Measurements from ENCODE around the gene ZBTB46. TPM values are rescaled to one million over a fixed set of nuclear protein-coding genes. Genes with fewer than 3 reads are reported as not detected.
A peak's percentile ranks its signal among the peaks of the same experiment; 100 is the strongest.

The ZBTB46 gene
- total and polyA plus RNA-seq, 10 donors = 3.6 to 76.5 (median 32.1) TPM

DNA sequence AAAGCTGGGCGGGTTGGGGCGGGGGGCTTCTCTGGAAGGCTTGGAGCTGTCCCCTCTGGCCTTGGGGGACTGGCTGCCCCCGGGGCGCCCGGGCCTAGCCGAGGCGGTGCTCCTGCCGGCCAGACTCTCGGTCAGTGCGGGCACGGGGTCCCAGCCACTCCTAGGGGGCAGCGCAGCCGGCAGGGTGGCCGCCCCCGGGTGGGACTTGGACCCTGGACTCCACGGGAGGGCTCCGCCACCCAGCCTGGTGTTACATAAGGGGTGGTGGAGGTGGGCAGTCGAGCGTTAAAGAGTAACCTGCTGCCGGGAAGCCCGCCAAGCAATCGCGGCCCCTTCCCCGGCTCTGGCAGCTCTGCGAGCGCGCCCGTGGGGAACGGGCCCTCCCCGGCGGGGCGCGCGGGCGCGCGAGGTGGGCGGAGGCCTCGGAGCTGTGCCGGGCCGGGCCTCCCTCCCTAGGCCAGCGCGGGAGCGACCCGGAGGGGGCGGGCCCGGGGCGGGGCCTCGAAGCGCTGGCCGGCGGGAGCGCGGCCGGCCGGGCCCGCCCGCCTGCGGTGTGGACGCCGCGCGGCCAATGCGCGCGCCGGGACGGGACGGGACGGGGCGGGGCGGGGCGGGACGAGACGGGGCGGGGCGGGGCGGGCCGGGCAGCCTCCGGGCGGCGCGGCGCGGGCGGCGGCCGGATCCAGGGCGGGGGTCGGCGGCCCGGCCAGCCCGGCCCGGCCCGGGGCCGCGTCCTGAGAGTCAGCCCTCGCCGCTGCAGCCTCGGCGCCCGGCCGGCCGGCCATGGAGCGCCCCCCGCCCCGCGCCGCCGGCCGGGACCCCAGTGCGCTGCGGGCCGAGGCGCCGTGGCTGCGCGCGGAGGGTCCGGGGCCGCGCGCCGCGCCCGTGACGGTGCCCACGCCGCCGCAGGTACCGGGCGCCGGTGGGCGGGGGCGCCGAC, 91.7 kb downstream of the ZBTB46 start, which contains the start of gene SLC2A4RG:
Gene SLC2A4RG, plus strand, starts transcription at position 647 of the 940 bp plus-strand sequence. Its CDS starts 137 bp downstream, at position 784.
- peak within 1 kb of the TSS; percentile 81 to 90 (median 87) for H3K27ac ChIP-seq

GRCh38 chr20:63738687-63739129, 92.4 kb downstream of the ZBTB46 start:
- peak; percentile 92 for DNase-seq
- Histone ChIP-seq H3K27ac (peak overlapping the region; percentile 72 to 87 (median 84)), H3K9me3 (no peaks in the 10 kb centered on the region), H3K27me3 (replicated peaks in 1 of 7) (peaks cover 0 to 19% (median 0%) of the 10 kb centered on the region in 7 donors), H3K4me1 (peaks cover 45 to 84% (median 70%) of the 10 kb centered on the region in 6 donors), H3K4me3 (peak overlapping the region in 7 of 8 donors; percentile 36 to 90 (median 56)), H3K36me3 (peaks cover 0 to 59% (median 45%) of the 10 kb centered on the region in 6 donors)
- 20 to 32% (median 24%) methylated on average over 8 to 26 of the region's 26 CpGs for WGBS, 5 donors
- intact Hi-C loops (cut with DNase I; ENCODE audit: low total_unique reads) = no loop called here
- TF ChIP-seq POLR2AphosphoS5 (IDR thresholded peaks at IDR 0.05) = no peak
- TF ChIP-seq, protein P1, sequence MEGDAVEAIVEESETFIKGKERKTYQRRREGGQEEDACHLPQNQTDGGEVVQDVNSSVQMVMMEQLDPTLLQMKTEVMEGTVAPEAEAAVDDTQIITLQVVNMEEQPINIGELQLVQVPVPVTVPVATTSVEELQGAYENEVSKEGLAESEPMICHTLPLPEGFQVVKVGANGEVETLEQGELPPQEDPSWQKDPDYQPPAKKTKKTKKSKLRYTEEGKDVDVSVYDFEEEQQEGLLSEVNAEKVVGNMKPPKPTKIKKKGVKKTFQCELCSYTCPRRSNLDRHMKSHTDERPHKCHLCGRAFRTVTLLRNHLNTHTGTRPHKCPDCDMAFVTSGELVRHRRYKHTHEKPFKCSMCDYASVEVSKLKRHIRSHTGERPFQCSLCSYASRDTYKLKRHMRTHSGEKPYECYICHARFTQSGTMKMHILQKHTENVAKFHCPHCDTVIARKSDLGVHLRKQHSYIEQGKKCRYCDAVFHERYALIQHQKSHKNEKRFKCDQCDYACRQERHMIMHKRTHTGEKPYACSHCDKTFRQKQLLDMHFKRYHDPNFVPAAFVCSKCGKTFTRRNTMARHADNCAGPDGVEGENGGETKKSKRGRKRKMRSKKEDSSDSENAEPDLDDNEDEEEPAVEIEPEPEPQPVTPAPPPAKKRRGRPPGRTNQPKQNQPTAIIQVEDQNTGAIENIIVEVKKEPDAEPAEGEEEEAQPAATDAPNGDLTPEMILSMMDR (IDR thresholded peaks at IDR 0.05 in 8 of 11, conservative IDR thresholded peaks at IDR 0.05 in 3 of 11) = no peak
- TF ChIP-seq POLR2A (IDR thresholded peaks at IDR 0.05) = no peak

More for the DNA sequence above, 91.7 kb downstream of the ZBTB46 start, which contains the start of gene SLC2A4RG:
- Histone ChIP-seq H3K4me3 (peak within 1 kb of the TSS; percentile 42 to 90 (median 65)), H3K9me3 (no peaks in the 10 kb centered on the region), H3K36me3 (peaks cover 0 to 56% (median 38%) of the 10 kb centered on the region in 6 donors), H3K27me3 (replicated peaks in 1 of 7) (peaks cover 0 to 19% (median 0%) of the 10 kb centered on the region in 7 donors), H3K4me1 (peaks cover 45 to 91% (median 71%) of the 10 kb centered on the region in 6 donors)
- intact Hi-C loops (cut with DNase I; ENCODE audit: low total_unique reads) = no loop called here
- peak in 2 of 3 donors; percentile 36 to 57 for TF ChIP-seq POLR2AphosphoS5 (IDR thresholded peaks at IDR 0.05)
- TF ChIP-seq, protein P1 (IDR thresholded peaks at IDR 0.05 in 8 of 11, conservative IDR thresholded peaks at IDR 0.05 in 3 of 11) = no peak
- DNase-seq = peak; percentile 95
- 1 to 6% (median 1%) methylated on average over 28 to 136 of the region's 136 CpGs for WGBS, 5 donors

- H3K4me3 ChIP-seq = peak overlapping the region; percentile 37 to 90 (median 54)
- TF ChIP-seq POLR2AphosphoS5 (IDR thresholded peaks at IDR 0.05) (peak in 2 of 3 donors; percentile 25 to 50), POLR2A (IDR thresholded peaks at IDR 0.05) (no peak)
- TF ChIP-seq, protein P1 (IDR thresholded peaks at IDR 0.05 in 8 of 11, conservative IDR thresholded peaks at IDR 0.05 in 3 of 11) = no peak
- H3K27ac ChIP-seq = peak overlapping the region in 5 of 8 donors; percentile 84 to 87 (median 87)
- H3K36me3 ChIP-seq = peaks cover 0 to 59% (median 46%) of the 10 kb centered on the region in 6 donors
- H3K4me1 ChIP-seq = peaks cover 45 to 78% (median 67%) of the 10 kb centered on the region in 6 donors
- peaks cover 0 to 19% (median 0%) of the 10 kb centered on the region in 7 donors for H3K27me3 ChIP-seq (replicated peaks in 1 of 7)
- WGBS, 5 donors = 11 to 34% (median 21%) methylated on average over 8 to 43 of the region's 43 CpGs
- DNase-seq = peak; percentile 88
- intact Hi-C loops (cut with DNase I; ENCODE audit: low total_unique reads) = no loop called here
- no peaks in the 10 kb centered on the region for H3K9me3 ChIP-seq
Measured at GRCh38 chr20:63737945-63738686, 92.9 kb downstream of the ZBTB46 start.

Measured in spleen (tissue), 11 donors.